HG03159 (cell line): Measurements from ENCODE around the gene ANKRD11.
"Not testable (repeated sequence)": the region's sequence is repeated elsewhere in the genome, so short reads cannot be mapped to it uniquely, and the experiment has no call there.

Experiments
- ATAC-seq: cut with Tn5 transposase; IDR thresholded peaks from one replicate; pipeline ENCODE4 v1.9.1; 2021; ENCODE audit warnings: mild to moderate bottlenecking, moderate library complexity; ENCODE audit not compliant: unreplicated experiment

ANKRD11 gene

DNA sequence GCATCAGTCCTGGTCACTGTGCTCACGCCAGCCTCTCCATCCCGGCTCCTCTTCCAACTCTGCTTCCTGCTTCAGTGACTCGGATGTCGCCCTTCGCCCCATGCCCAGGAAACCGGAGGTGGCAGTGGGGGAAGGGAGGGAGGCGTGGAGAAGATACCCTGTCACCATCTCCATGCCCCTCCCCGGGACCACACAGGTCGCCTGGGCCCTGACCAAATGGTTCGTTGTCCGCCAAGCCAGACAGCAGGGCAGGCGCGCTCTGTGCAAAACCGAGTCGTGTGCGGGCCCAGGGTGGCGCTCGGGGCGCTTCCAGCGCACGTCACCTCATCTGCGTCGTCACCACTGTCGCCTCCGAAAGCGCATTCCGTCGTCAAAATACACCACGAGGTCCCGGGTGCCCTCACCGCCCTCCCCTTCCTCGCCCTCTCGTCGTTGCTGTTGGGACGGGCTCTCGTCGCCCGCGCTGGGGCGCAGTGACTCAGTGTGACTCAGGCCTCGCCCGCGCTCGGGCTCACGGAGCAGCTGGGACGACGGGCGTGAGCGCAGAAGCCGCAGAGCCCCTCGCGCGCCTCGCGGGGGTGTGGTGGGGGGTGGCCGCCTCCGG lies 233.6 kb downstream of the ANKRD11 start:
- no peak for ATAC-seq

DNA sequence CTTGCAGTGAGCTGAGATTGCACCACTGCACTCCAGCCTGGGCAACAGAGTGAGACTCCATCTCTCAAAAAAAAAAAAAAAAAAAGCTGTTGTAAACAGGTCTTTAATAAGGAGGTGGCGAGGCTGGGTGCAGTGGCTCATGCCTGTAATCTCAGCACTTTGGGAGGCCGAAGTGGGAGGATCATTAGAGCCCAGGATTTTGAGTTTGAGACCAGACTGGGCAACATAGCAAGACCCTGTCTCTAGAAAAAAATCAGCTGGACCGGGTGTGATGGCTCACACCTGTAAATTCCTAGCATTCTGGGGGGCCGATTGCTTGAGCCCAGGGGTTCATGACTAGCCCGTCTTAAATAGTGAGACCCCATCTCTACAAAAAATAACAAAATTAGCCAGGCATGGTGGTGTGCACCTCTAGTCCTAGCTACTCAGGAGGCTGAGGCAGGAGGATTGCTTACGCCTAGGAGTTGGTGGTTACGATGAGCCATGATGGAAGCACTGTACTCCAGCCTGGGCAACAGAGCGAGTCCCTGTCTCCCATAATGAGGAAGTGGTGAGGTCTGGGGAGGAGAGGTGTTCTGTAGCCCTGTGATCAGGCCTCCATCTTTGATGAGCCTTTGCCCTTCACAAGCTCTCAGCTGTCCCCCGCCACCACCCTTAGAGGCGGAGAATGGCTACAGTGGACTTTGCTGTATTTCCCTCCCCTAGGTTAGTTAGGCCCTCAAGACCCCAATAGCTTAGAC lies 236.6 kb downstream of the ANKRD11 start:
- no peak for ATAC-seq

GRCh38 chr16:89248196-89248982 lies 242.0 kb downstream of the ANKRD11 start:
- no peak for ATAC-seq

DNA sequence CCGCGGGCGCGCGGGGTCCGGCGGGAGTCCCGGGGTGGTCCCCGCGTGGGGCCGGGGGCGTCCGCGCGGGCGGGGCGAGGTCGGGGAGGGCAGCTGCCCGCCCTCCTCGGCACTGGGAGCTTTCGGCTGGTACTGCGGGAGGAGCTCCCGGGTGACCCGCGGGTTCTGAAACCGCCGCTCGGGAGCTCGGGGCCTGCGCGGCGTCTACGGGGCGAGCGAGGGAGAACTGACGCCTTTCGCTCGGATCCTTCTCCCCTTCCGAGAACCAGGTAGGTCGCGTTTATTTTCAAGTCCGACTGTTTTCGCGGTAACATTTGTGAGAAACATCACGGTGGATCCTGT lies 242.7 kb downstream of the ANKRD11 start:
- ATAC-seq = peak; percentile 35

GRCh38 chr16:89246903-89247733 lies 243.2 kb downstream of the ANKRD11 start:
- peak; percentile 69 for ATAC-seq

GRCh38 chr16:89246383-89246902 lies 243.9 kb downstream of the ANKRD11 start:
- ATAC-seq = no peak

GRCh38 chr16:89244754-89245153 lies 245.6 kb downstream of the ANKRD11 start:
- ATAC-seq = no peak

DNA sequence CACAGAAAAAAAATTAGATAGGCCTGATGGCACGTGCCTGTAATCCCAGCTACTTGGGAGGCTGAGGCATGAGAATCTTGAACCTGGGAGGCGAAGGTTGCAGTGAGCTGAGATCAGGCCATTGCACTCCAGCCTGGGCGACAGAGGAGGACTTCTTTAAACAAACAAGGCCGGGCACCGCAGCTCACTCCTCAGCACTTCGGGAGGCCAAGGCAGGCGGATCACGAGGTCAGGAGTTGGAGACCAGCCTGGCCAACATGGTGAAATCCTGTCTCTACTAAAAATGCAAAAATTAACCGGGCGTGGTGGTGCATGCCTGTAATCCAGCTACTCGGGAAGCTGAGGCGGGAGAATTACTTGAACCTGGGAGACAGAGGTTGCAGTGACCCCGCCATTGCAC lies 246.1 kb downstream of the ANKRD11 start:
- not testable (repeated sequence) for ATAC-seq

GRCh38 chr16:89243664-89244063 lies 246.7 kb downstream of the ANKRD11 start:
- no peak for ATAC-seq

DNA sequence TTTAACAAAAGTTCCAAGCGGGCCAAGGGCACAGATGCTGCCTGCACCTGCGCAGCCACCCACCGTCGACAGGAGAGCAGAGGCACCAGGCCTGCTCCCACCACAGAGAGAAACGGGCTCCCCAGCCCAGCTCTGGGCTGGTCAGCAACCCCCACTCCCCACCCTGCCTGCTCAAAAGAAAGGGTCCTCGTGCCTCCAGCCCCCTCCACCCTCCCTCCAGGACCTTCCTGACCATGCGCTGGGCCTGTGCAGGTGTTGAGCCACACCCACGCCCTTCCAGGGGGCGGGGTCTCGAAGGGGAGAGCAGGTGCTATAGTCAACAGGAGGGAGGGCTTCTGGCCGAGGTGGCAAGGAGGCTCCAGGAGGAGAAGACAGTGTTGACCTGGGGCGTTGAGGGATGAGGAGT lies 247.6 kb downstream of the ANKRD11 start:
- no peak for ATAC-seq

- peak; percentile 58 for ATAC-seq
These were observed 249.0 kb downstream of the ANKRD11 start for GRCh38 chr16:89241187-89242007.

GRCh38 chr16:89237733-89238132 lies 252.6 kb downstream of the ANKRD11 start:
- no peak for ATAC-seq

- no peak for ATAC-seq
These were observed 256.5 kb downstream of the ANKRD11 start for GRCh38 chr16:89233678-89234490.

- ATAC-seq = no peak
These were observed 258.3 kb downstream of the ANKRD11 start for GRCh38 chr16:89232107-89232506.

GRCh38 chr16:89230255-89230654 lies 260.1 kb downstream of the ANKRD11 start:
- ATAC-seq = no peak

GRCh38 chr16:89224665-89225064 lies 265.7 kb downstream of the ANKRD11 start:
- ATAC-seq = no peak

- no peak for ATAC-seq
These were observed 267.4 kb downstream of the ANKRD11 start for GRCh38 chr16:89222931-89223330.

DNA sequence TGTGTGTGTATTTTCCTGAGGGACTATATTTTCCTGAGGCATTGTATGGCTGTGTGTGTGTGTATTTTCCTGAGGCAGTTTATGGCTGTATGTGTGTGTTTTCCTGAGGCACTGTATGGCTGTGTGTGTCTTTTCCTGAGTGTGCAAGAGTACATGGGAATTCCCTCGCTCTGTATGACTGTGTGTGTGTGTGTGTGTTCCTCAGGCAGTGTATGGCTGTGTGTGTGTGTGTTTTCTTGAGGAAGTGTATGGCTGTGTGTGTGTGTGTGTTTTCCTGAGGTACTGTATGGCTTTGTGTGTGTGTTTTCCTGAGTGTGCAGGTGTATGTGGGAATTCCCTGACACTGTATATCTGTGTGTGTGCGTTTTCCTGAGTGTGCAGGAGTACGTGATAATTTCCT lies 268.8 kb downstream of the ANKRD11 start:
- ATAC-seq = no peak

DNA sequence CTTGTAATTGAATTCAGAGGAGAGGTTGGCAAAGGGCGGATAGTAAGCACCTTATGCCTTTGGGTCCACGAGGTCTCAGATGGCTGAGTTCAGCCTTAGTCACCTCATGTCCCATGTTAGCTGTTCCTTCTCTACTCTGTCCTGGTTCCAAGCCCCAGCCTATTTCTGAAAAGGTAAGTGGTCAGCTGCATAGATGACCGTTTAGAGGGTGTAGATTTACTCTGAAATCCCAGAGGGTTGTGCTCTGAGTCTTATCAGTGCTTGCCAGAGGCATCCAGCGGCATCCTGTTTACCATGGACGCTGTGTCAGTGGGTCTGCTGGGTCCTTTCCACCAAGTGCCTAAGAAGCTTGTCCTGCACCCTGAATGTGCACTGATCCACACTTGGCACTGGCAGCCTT lies 271.0 kb downstream of the ANKRD11 start:
- ATAC-seq = no peak
